GM18951 (cell line): ENCODE data around the gene MRPL12.

Source experiments
- POLR2A ChIP-seq: IDR thresholded peaks from 4 replicates; pipeline ENCODE4 v1.6.1; 2011; ENCODE audit warnings: mild to moderate bottlenecking; ENCODE audit not compliant: insufficient read length, insufficient read depth; ENCODE audit errors: extremely low read depth
- in situ Hi-C: fragments of 300-500 bp; cut with MboI; formaldehyde crosslinking; loops from one replicate; pipeline ENCODE4 v1.12.0; 2022; ENCODE audit warnings: low sequenced_read_pairs, mixed read lengths, inconsistent platforms; ENCODE audit not compliant: unreplicated experiment

Gene MRPL12

DNA sequence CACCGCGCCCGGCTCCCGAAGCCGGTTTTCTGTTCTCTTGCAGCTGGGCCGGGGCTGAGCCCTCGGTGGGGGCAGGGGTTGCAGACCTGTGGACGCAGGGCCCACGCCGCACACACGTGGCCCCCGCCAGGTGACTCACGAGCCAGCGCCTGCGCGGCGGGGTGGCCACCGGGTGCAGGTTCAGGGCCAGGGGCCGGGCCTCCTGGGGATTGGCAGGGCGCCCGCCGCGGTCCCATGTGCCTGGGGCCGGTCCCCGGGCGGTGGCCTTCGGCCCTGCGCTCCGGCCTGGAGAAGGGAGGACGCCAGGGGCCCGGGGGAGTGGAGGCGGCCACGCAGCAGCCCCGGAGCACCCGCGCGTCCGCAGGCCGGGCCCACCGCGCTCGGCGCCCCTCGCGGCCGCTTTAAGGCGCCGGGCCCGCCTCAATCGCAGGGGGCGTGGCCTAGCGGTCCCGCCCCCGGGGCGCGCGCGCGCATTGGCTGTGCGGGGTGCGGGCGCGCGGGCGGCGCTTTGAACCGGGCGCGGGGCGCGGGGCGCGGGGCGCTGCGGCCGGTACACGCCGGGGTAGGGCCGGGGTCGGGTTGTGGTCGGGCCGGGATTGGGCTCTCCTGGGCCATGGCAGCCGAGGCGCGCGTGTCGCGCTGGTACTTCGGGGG, 8.8 kb downstream of the MRPL12 start, which contains the start of gene SLC25A10:
TSS of gene SLC25A10 (plus strand) at position 471 of the 654 bp plus-strand sequence. CDS start at position 614, 143 bp downstream.
- TF ChIP-seq POLR2A: no peak
- in situ Hi-C loops: no loop called here

DNA sequence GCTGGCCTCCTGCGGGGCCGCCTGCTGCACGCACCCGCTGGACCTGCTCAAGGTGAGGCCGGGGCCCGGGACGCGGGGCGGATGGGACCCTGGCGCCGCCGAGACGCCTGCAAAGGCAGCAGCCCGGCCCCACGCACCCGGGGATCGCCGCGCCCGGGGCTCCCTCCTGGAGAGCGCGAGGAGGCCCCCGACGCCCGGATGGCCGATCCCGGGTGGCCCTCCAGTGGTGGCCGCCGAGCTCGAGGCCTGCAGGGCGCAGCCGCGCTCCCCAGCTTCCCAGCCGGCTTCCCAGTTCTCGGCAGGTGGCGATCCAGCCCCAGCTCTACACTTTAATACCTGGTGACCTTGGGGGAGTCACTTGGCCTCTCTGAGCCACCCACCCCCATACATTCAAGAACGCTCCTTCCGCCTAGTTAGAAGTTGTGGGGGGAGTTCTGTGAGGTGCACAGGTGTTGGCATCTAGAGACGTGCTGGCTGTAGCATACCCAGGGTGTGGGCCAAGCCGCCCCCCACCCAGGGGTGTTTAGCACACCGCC, 9.4 kb downstream of the MRPL12 start:
- in situ Hi-C loops: no loop called here
- no peak for TF ChIP-seq POLR2A

DNA sequence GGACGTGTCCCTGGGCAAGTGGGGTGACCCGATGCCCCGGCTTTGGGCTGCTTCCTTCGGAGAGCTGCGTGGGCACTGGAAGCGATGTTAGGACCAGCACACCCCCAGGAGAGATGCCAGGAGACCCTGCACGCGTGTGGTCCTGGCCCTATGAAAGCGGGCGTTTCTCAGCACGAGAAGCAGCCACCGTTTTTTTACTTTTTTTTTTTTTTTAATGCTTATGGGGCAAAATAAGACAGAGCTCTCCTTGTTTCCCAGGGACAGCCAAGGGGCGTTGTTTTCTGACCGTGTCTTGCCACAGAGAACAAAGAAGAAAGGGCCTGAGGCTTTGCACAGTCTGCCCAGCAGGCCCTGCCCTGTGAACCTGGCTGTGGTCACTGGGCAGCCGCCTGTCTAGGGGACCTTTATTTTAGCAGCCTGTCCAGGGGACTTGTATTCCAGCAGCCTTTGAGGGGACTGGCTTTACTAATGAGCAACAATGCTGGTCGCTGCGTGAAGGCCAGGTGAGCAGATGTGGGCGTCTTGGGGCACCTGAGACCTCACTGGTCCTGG, 9.9 kb downstream of the MRPL12 start:
- in situ Hi-C loops: no loop called here
- TF ChIP-seq POLR2A: no peak

DNA sequence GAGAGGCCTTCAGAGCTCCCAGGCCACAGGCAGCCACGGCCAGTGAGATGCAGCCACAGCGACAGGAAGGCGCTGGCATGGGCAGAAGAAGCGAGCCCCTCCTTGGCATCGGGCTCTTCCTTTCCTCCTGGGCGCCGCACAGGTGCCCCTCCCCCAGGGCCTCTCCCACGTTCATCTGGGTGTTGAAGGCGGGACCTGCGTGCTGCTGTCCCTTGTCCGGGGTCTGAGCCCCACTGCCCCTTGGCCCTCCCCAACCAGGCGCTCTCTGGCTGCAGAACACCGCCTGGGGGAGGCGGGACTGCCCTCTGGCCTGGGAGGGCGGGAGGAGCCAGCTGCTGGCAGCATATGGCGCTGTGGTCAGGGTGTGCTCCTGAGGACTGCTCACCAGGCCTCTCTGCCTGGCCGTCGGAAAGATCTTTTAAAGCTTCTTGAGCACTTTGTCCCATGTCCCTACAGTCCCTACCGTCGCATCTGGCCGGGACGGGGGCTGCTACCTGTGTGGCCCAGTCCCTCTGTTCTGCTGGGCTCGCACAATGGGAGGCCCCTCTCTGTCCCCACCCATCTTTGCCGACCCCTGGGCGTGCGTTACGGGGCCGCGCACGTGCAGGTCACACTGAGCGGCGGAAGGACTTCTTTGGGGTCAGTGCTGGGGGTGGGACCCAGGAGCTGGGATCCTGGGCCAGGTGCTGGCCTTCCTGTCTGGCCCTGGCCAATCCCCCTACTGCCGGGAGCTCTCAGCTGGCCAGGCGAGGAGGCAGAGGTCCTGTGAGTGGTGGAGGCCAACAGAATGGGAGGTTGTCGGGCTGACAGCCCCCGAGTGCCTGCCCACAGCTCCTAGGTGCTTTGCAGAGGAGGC, 10.6 kb downstream of the MRPL12 start:
- TF ChIP-seq POLR2A: no peak
- in situ Hi-C loops: no loop called here

DNA sequence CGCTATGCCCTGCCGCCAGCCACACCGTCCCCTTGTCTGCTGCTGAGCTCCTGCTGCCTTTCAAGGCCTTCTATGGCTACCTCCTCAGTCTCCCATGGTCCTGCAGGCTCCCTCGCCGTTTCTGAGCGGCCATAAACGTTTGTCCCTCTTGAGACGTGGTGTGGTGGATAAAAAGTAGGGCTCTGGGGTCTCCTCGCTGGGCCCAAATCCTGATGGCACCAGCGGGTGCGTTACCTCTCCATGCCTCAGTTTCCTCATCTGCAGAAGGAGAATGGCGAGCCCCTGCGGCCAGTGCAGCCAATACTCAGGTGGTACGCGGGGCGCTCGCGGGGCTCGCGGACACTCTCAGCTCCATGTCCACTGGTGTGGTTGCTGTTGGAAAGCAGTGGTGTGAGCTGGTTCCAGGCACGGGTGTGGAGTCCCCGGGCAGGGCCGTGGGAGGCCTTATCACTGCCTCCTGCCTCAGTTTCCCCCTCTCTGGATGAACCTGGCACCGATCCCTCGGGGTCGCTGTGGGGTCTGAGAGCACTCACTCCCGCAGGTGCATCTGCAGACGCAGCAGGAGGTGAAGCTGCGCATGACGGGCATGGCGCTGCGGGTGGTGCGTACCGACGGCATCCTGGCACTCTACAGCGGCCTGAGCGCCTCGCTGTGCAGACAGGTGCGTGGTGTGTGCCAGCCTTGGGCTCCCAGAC, 11.4 kb downstream of the MRPL12 start:
- no peak for TF ChIP-seq POLR2A
- in situ Hi-C loops: no loop called here

DNA sequence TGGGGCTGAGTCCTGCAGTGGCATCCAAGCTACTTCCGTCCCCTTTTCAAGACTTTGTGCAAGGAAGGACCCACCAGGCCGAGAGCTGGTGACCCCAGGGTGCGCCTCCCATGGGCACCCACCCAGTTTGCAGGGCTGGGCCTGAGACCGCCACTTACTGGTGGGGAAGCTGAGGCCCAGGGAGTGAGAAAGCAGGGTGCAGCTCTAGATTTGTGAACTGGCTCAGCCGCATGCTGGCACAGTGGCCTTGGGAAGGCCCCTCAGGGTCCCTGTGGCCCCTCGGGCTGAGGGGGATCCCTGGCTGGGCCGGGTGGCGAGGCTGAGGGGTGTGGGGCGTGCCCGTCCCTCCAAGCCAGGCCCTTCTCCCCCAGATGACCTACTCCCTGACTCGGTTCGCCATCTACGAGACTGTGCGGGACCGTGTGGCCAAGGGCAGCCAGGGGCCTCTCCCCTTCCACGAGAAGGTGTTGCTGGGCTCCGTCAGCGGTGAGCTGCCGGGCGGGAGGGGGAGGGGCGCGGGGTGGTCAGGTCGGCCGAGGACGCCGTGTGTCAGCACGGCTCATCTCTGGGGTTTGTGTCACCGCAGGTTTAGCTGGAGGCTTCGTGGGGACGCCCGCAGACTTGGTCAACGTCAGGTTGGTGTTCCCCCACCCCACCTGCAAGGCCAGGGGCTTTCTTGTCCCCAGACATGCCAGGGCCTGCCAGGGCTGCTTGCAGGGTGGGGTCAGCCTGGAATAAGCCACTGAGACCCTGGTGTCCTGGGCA, 12.1 kb downstream of the MRPL12 start:
- TF ChIP-seq POLR2A: no peak
- in situ Hi-C loops: no loop called here

DNA sequence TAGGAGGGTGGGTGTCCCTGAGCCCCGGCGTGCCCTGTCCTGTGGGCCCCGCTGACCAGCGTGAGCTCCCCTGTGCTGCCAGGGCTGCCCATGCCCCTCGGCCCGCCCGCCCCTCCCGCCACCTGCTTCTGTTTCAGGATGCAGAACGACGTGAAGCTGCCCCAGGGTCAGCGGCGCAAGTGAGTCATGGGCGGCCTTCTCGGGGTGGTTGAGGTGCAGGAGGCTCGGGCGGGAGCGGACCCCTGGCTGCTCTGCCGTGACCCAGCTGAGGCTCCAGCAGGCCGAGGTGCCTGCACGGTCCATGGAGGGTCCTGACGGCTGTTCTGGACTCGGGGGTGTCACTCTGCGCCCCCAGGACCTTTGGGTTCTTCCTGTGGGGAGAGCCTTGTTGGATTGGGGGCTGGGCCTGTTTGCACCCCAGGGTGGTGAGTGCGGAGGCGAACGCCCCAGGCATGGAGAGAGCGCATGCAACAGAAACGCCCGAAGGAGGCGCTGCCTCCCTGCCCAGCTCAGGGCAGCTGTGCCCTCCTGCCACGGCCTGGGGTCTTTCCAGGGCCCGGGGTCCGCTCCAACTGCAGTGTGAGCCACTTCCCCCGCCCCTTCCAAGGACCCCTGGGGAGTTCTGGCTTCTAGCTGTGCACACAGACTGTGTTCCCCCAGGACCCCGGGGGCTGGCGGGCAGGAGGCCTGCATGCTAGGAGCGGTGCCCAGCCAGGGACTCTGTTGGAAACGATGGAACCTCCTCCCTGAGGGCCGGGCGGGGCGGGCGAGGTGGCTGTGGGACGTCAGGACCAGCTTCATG, 12.9 kb downstream of the MRPL12 start:
- in situ Hi-C loops: no loop called here
- no peak for TF ChIP-seq POLR2A

DNA sequence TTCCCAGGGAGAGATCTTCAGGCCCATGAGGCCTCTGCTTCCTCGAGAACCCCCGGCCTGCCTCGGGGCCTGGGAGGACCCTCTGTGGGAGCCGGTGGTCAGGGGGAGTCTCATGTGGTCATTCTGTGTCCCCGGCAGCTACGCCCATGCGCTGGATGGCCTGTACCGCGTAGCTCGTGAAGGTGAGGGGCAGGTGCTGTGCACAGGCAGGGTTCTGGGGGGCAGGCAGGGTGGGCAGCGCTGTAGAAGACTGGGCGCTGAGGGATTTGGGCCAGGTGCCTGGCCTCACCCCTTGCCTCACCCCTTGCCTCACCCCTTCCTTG, 13.5 kb downstream of the MRPL12 start:
- TF ChIP-seq POLR2A: no peak
- in situ Hi-C loops: no loop called here

DNA sequence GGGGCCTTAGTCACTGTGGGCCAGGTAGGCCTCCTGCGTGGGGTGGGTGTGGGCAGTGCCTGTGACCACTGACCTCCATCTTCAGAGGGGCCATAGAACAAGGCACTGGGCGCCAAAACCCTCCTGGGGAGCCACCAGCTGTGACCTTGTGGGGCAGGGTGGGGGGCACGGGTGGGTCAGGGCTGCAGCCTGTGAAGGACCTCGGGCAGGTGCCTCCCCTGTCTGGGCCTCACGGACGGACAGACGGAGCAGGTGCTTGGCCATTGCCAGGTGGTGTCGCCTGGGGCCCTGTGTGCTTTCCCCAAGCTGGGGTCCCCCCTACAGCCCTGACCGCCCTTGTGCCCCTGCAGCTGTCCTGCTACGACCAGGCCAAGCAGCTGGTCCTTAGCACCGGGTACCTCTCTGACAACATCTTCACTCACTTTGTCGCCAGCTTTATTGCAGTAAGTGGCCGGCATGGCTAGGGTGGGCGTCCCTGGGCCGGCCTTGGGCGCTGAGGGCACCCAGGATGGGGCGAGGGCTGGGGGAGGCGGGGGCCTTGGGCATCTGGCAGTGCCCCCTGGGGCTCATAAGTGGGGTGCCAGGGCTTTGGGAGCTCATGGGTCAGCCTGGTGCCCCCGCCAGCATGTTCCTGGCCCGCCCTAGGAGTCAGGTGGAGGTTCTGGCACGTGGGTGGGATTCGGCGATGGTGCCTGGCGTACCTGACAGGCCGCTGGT, 14.0 kb downstream of the MRPL12 start:
- in situ Hi-C loops: no loop called here
- TF ChIP-seq POLR2A: no peak

DNA sequence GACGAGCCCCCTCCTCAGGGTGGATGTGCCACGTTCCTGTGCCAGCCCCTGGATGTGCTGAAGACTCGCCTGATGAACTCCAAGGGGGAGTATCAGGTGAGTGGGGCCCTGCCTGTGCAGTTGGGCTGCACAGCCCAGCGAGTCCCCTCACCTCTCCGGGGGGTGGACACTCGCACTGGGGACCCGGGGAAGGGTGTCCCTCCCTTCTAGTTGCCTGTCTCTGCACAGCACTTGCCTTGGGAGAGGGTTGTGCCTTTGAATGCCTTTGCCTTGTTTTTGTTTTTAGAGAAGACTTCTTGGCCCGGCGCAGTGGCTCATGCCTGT, 14.6 kb downstream of the MRPL12 start:
- in situ Hi-C loops: no loop called here
- TF ChIP-seq POLR2A: no peak
